CD4-positive, alpha-beta T cell (primary cell): ENCODE results near the gene CSF2RB. TPM values are rescaled to one million over a fixed set of nuclear protein-coding genes. Genes with fewer than 3 reads are reported as not detected.
A peak's percentile ranks its signal among the peaks of the same experiment; 100 is the strongest.

Source experiments
- ATAC-seq: fragments of 200-7000 bp; cut with Tn5 transposase; one replicate; pipeline ENCODE4 v1.10.0; 2022; ENCODE audit warnings: mild to moderate bottlenecking; ENCODE audit not compliant: poor library complexity
- CTCF ChIA-PET: fragments of 350-600 bp; sonication (Branson Sonifier 250); formaldehyde crosslinking; loops from one replicate; lab custom pipeline; 2021; ENCODE audit warnings: antibody characterized with exemption, inconsistent platforms; lab: Charles Lee
- POLR2A ChIA-PET: fragments of 350-600 bp; sonication (Branson Sonifier 250); formaldehyde crosslinking; loops from one replicate; lab custom pipeline; 2021; ENCODE audit warnings: antibody characterized with exemption, inconsistent platforms; lab: Charles Lee
- DNase-seq, 14 experiments: peaks; one replicate each; pipeline ENCODE4 v3.0.0-alpha.2; 2013 to 2020; ENCODE audit warnings: mixed read lengths in 2 of 14
- H3K27ac ChIP-seq, 2 donors: one replicate each; pipeline versions ENCODE4 v1.5.1 to v1.7.0; 2013; ENCODE audit warnings: low read length in 2 of 2, low read depth in 1 of 2, mild to moderate bottlenecking in 1 of 2
- H3K27me3 ChIP-seq, 2 experiments: 1 replicate in 1 of 2; 2 replicates in 1 of 2; pipeline versions ENCODE4 v1.6.1 to v1.7.0; 2013; ENCODE audit warnings: low read length in 2 of 2, control low read depth in 1 of 2, mild to moderate bottlenecking in 1 of 2, moderate library complexity in 1 of 2; ENCODE audit not compliant: insufficient read depth in 2 of 2, control insufficient read depth in 1 of 2
- H3K36me3 ChIP-seq: one replicate; pipeline ENCODE4 v1.6.1; 2013; ENCODE audit warnings: low read length, control low read depth; ENCODE audit not compliant: insufficient read depth
- H3K4me1 ChIP-seq: one replicate; pipeline ENCODE4 v1.6.1; 2013; ENCODE audit warnings: low read length, control low read depth; ENCODE audit not compliant: insufficient read depth
- H3K4me3 ChIP-seq: one replicate; pipeline ENCODE4 v1.5.1; 2013; ENCODE audit warnings: mild to moderate bottlenecking, low read length, moderate library complexity
- H3K9me3 ChIP-seq, 2 experiments: 1 replicate in 1 of 2; 2 replicates in 1 of 2; pipeline versions ENCODE4 v1.6.1 to v1.7.0; 2013; ENCODE audit warnings: low read length in 2 of 2, mild to moderate bottlenecking in 2 of 2, control low read depth in 1 of 2, moderate library complexity in 1 of 2; ENCODE audit not compliant: control insufficient read depth in 1 of 2, insufficient read depth in 1 of 2
- H3K27ac Mint-ChIP-seq: one replicate; pipeline ENCODE4 v1.8.0; 2020; ENCODE audit warnings: mixed read lengths
- H3K27me3 Mint-ChIP-seq: one replicate; pipeline ENCODE4 v1.8.0; 2021; ENCODE audit warnings: mixed read lengths
- H3K36me3 Mint-ChIP-seq: one replicate; pipeline ENCODE4 v1.8.0; 2021; ENCODE audit warnings: low read depth, mixed read lengths
- H3K4me1 Mint-ChIP-seq: one replicate; pipeline ENCODE4 v1.8.0; 2021; ENCODE audit warnings: low read depth, mixed read lengths
- H3K4me3 Mint-ChIP-seq: one replicate; pipeline ENCODE4 v1.8.0; 2020; ENCODE audit warnings: mild to moderate bottlenecking, mixed read lengths
- H3K9me3 Mint-ChIP-seq: one replicate; pipeline ENCODE4 v1.8.0; 2020; ENCODE audit warnings: mixed read lengths
- CTCF ChIP-seq: fragments of 200-600 bp; IDR thresholded peaks from one replicate; pipeline ENCODE4 v1.8.0; 2022; ENCODE audit warnings: antibody characterized with exemption, mild to moderate bottlenecking
- intact Hi-C, 2 experiments: fragments of 100-400 bp; cut with DNase I in 1 of 2; cut with micrococcal nuclease in 1 of 2; formaldehyde crosslinking; loops; one replicate each; pipeline versions ENCODE4 v1.15.1 to v1.9.0; 2023 to 2025; cut with DNase I, micrococcal nuclease
- total RNA-seq, 174 experiments: library from RNA in 2 of 174; stranded (reverse) in 2 of 174; gene quantifications; one replicate each; pipeline ENCODE4 v1.2.3 and lab custom pipeline; 2021 to 2026

The CSF2RB gene
- total RNA-seq, 2 experiments from 2014 or later, result 1.5 TPM

- no peaks in the 10 kb centered on the region for H3K4me1 Mint-ChIP-seq
- H3K4me3 Mint-ChIP-seq, result no peak overlapping the region
- no peak for TF ChIP-seq CTCF
- peaks cover 8% of the 10 kb centered on the region for H3K4me1 ChIP-seq
- intact Hi-C loops, result no loop called here
- H3K9me3 ChIP-seq, result no peaks in the 10 kb centered on the region
- DNase-seq, result no peak
- no peaks in the 10 kb centered on the region for H3K36me3 ChIP-seq
- ChIA-PET CTCF (no interaction called here), POLR2A (no interaction called here)
- no peaks in the 10 kb centered on the region for H3K36me3 Mint-ChIP-seq
- peaks cover 45% of the 10 kb centered on the region for H3K27me3 Mint-ChIP-seq
- no peak overlapping the region for H3K27ac Mint-ChIP-seq
- no peak for ATAC-seq
- no peaks in the 10 kb centered on the region for H3K9me3 Mint-ChIP-seq
- H3K4me3 ChIP-seq, result peak overlapping the region; percentile 47
- no peak overlapping the region for H3K27ac ChIP-seq
- no peaks in the 10 kb centered on the region for H3K27me3 ChIP-seq
Measured at GRCh38 chr22:36914390-36914752, 943 bp downstream of the CSF2RB start.

- Mint-ChIP-seq H3K4me1 (no peaks in the 10 kb centered on the region), H3K9me3 (no peaks in the 10 kb centered on the region)
- CTCF ChIA-PET, result no interaction called here
Measured at GRCh38 chr22:36916034-36916433, 2.6 kb downstream of the CSF2RB start.

GRCh38 chr22:36918586-36919284, 5.3 kb downstream of the CSF2RB start:
- Histone ChIP-seq H3K36me3 (no peaks in the 10 kb centered on the region), H3K27me3 (peaks cover 0 to 3% of the 10 kb centered on the region in 2 experiments), H3K4me3 (no peak overlapping the region), H3K4me1 (peaks cover 1% of the 10 kb centered on the region), H3K9me3 (no peaks in the 10 kb centered on the region), H3K27ac (no peak overlapping the region)
- POLR2A ChIA-PET, result no interaction called here
- H3K27me3 Mint-ChIP-seq, result peaks cover 27% of the 10 kb centered on the region
- H3K9me3 Mint-ChIP-seq, result no peaks in the 10 kb centered on the region
- H3K4me1 Mint-ChIP-seq, result no peaks in the 10 kb centered on the region
- intact Hi-C loops, result no loop called here
- no peak overlapping the region for H3K4me3 Mint-ChIP-seq
- H3K36me3 Mint-ChIP-seq, result no peaks in the 10 kb centered on the region
- CTCF ChIA-PET, result no interaction called here
- ATAC-seq (no peak), DNase-seq (no peak)
- TF ChIP-seq CTCF, result no peak
- no peak overlapping the region for H3K27ac Mint-ChIP-seq

More at GRCh38 chr22:36916034-36916433, 2.6 kb downstream of the CSF2RB start:
- no peak for DNase-seq
- Histone ChIP-seq H3K4me1 (peaks cover 8% of the 10 kb centered on the region), H3K36me3 (no peaks in the 10 kb centered on the region), H3K27ac (no peak overlapping the region), H3K27me3 (no peaks in the 10 kb centered on the region), H3K9me3 (no peaks in the 10 kb centered on the region), H3K4me3 (no peak overlapping the region)
- H3K36me3 Mint-ChIP-seq, result no peaks in the 10 kb centered on the region
- no peak overlapping the region for H3K4me3 Mint-ChIP-seq
- H3K27me3 Mint-ChIP-seq, result peaks cover 45% of the 10 kb centered on the region
- POLR2A ChIA-PET, result no interaction called here
- intact Hi-C loops, result no loop called here
- ATAC-seq, result no peak
- no peak overlapping the region for H3K27ac Mint-ChIP-seq
- TF ChIP-seq CTCF, result no peak
